GM12874 (cell line): ENCODE results near the gene HOXC13.

Experiments used
- CTCF ChIP-seq: IDR thresholded peaks from 2 replicates; pipeline ENCODE4 v1.5.1; 2011; ENCODE audit warnings: low read depth, mild to moderate bottlenecking, control low read depth, low read length, moderate library complexity; ENCODE audit not compliant: insufficient read depth

The HOXC13 gene

GRCh38 chr12:53974084-53975063 is 35.7 kb downstream of the HOXC13 start, which contains the start of gene HOTAIR:
HOTAIR (minus strand) TSS chr12:53974954.
- no peak for TF ChIP-seq CTCF

- TF ChIP-seq CTCF, result no peak
These were observed 36.4 kb downstream of the HOXC13 start for GRCh38 chr12:53975064-53975471.

- no peak for TF ChIP-seq CTCF
These were observed 37.0 kb downstream of the HOXC13 start for GRCh38 chr12:53975479-53976152.

GRCh38 chr12:53976172-53976822 is 37.7 kb downstream of the HOXC13 start:
- no peak for TF ChIP-seq CTCF

- TF ChIP-seq CTCF, result no peak
These were observed 38.4 kb downstream of the HOXC13 start for GRCh38 chr12:53976823-53977595.

GRCh38 chr12:53977596-53978445 is 39.2 kb downstream of the HOXC13 start:
- TF ChIP-seq CTCF, result no peak
